Fibroblast of lung (primary cell): ENCODE results near the gene FAM3D. TPM values are rescaled to one million over a fixed set of nuclear protein-coding genes. Genes with fewer than 3 reads are reported as not detected.
A peak's percentile ranks its signal among the peaks of the same experiment; 100 is the strongest.

Source experiments
- DNase-seq, 2 donors: peaks; one replicate each; pipeline versions ENCODE4 v3.0.0 to v3.0.0-alpha.2; 2010; ENCODE audit warnings: low read depth in 2 of 2
- H2AFZ ChIP-seq: 2 replicates; pipeline ENCODE4 v1.5.1; 2012; ENCODE audit warnings: low read length, control low read depth, inconsistent platforms
- H3K27ac ChIP-seq: 2 replicates; pipeline ENCODE4 v1.5.1; 2011; ENCODE audit warnings: low read length, control low read depth; ENCODE audit not compliant: insufficient read depth
- H3K27me3 ChIP-seq: 2 replicates; pipeline ENCODE4 v1.5.1; 2011; ENCODE audit warnings: mild to moderate bottlenecking, low read length; ENCODE audit not compliant: control insufficient read depth, insufficient read depth
- H3K36me3 ChIP-seq: 2 replicates; pipeline ENCODE4 v1.5.1; 2011; ENCODE audit warnings: low read length; ENCODE audit not compliant: control insufficient read depth, insufficient read depth
- H3K4me1 ChIP-seq: 2 replicates; pipeline ENCODE4 v1.5.1; 2011; ENCODE audit warnings: low read length; ENCODE audit not compliant: control insufficient read depth, insufficient read depth; ENCODE audit errors: extremely low read depth
- H3K4me2 ChIP-seq: 2 replicates; pipeline ENCODE4 v1.5.1; 2011; ENCODE audit warnings: low read length, control low read depth; ENCODE audit not compliant: insufficient read depth; ENCODE audit errors: extremely low read depth
- H3K4me3 ChIP-seq, 4 experiments: fragments of 200-600 bp in 1 of 4; sonication (generic) in 1 of 4; replicated peaks in 1 of 4; 2 replicates each; pipeline ENCODE4 v1.5.1; 2011 to 2016; ENCODE audit warnings: low read length in 4 of 4, low read depth in 3 of 4, mild to moderate bottlenecking in 3 of 4, control low read depth in 2 of 4, inconsistent platforms in 1 of 4, mixed read lengths in 1 of 4; ENCODE audit not compliant: insufficient read depth in 1 of 4; ENCODE audit errors: control extremely low read depth in 1 of 4
- H3K79me2 ChIP-seq: 2 replicates; pipeline ENCODE4 v1.5.1; 2012; ENCODE audit warnings: mild to moderate bottlenecking, low read length, inconsistent platforms; ENCODE audit not compliant: control insufficient read depth, insufficient read depth
- H3K9ac ChIP-seq: 2 replicates; pipeline ENCODE4 v1.5.1; 2011; ENCODE audit warnings: mild to moderate bottlenecking, low read length, control low read depth; ENCODE audit not compliant: insufficient read depth
- H3K9me3 ChIP-seq: 2 replicates; pipeline ENCODE4 v1.5.1; 2012; ENCODE audit warnings: low read depth, low read length; ENCODE audit not compliant: control insufficient read depth, insufficient read depth
- H4K20me1 ChIP-seq: 2 replicates; pipeline ENCODE4 v1.5.1; 2011; ENCODE audit warnings: low read length; ENCODE audit not compliant: control insufficient read depth, insufficient read depth; ENCODE audit errors: extremely low read depth
- CTCF ChIP-seq, 2 donors: IDR thresholded peaks in 1 of 2; conservative IDR thresholded peaks in 1 of 2; 1 replicate in 1 of 2; 2 replicates in 1 of 2; pipeline ENCODE4 v1.5.1; 2011 to 2012; ENCODE audit warnings: low read length in 2 of 2, control low read depth in 1 of 2, inconsistent platforms in 1 of 2, low read depth in 1 of 2, mild to moderate bottlenecking in 1 of 2
- EZH2 ChIP-seq: IDR thresholded peaks from 2 replicates; pipeline ENCODE4 v1.5.1; 2012; ENCODE audit warnings: low read length, control low read depth, mild to moderate bottlenecking; ENCODE audit errors: missing control alignments
- polyA plus RNA-seq, 2 donors: library from polyadenylated mRNA; depleted of rRNA in 1 of 2; stranded (reverse) in 1 of 2; unstranded in 1 of 2; fragments of >200 nt; gene quantifications; 2 replicates each; pipeline ENCODE4 v1.2.1, GENCODE V29; 2011 to 2012; ENCODE audit warnings: missing spikeins in 1 of 2
- total RNA-seq: library from RNA; depleted of rRNA; stranded (reverse); fragments of >200 nt; gene quantifications from 2 replicates; pipeline ENCODE4 v1.2.1, GENCODE V29; 2014

The FAM3D gene
- total and polyA plus RNA-seq, 2 donors (not counting 1 experiment from before 2014, with no cell fraction given): not detected

- no peak overlapping the region for H3K9ac ChIP-seq
- H3K27ac ChIP-seq: no peak overlapping the region
- H3K4me1 ChIP-seq: no peaks in the 10 kb centered on the region
- TF ChIP-seq EZH2 (no peak), CTCF (conservative IDR thresholded peaks at IDR 0.05 in 1 of 2, IDR thresholded peaks at IDR 0.05 in 1 of 2; ENCODE audit: low read depth in 1 of 2, low read length in 2 of 2) (no peak)
- peaks cover 3% of the 10 kb centered on the region for H3K27me3 ChIP-seq
- H3K4me2 ChIP-seq: no peak overlapping the region
- no peak for DNase-seq
- H3K79me2 ChIP-seq: no peaks in the 10 kb centered on the region
- no peak overlapping the region for H2AFZ ChIP-seq
- no peaks in the 10 kb centered on the region for H4K20me1 ChIP-seq
- no peaks in the 10 kb centered on the region for H3K9me3 ChIP-seq
- H3K4me3 ChIP-seq: no peak overlapping the region
- H3K36me3 ChIP-seq: no peaks in the 10 kb centered on the region
Observed at GRCh38 chr3:58660998-58661397, 5.6 kb downstream of the FAM3D start.

GRCh38 chr3:58659051-58659675, 7.4 kb downstream of the FAM3D start:
- Histone ChIP-seq H3K4me1 (no peaks in the 10 kb centered on the region), H2AFZ (no peak overlapping the region), H3K4me2 (no peak overlapping the region), H3K9me3 (no peaks in the 10 kb centered on the region), H3K36me3 (no peaks in the 10 kb centered on the region), H3K4me3 (no peak overlapping the region), H3K27me3 (peaks cover 3% of the 10 kb centered on the region), H4K20me1 (no peaks in the 10 kb centered on the region), H3K27ac (no peak overlapping the region), H3K79me2 (no peaks in the 10 kb centered on the region), H3K9ac (no peak overlapping the region)
- TF ChIP-seq EZH2 (no peak), CTCF (conservative IDR thresholded peaks at IDR 0.05 in 1 of 2, IDR thresholded peaks at IDR 0.05 in 1 of 2; ENCODE audit: low read depth in 1 of 2, low read length in 2 of 2) (peak; percentile 22 to 41)
- peak; percentile 24 to 29 for DNase-seq

- Histone ChIP-seq H3K4me2 (no peak overlapping the region), H3K79me2 (no peaks in the 10 kb centered on the region), H3K27me3 (peaks cover 3% of the 10 kb centered on the region), H2AFZ (no peak overlapping the region), H3K27ac (no peak overlapping the region), H3K9ac (no peak overlapping the region), H3K4me3 (no peak overlapping the region), H3K36me3 (no peaks in the 10 kb centered on the region), H4K20me1 (no peaks in the 10 kb centered on the region), H3K9me3 (no peaks in the 10 kb centered on the region), H3K4me1 (no peaks in the 10 kb centered on the region)
- no peak for TF ChIP-seq CTCF (conservative IDR thresholded peaks at IDR 0.05 in 1 of 2, IDR thresholded peaks at IDR 0.05 in 1 of 2; ENCODE audit: low read depth in 1 of 2, low read length in 2 of 2)
- no peak for TF ChIP-seq EZH2
- DNase-seq: no peak
Observed at GRCh38 chr3:58658508-58658907, 8.1 kb downstream of the FAM3D start.
